ENCODE data around the gene MBD5.
"Not testable (repeated sequence)": the region's sequence is repeated elsewhere in the genome, so short reads cannot be mapped to it uniquely, and the experiment has no call there.

MBD5 gene

GRCh38 chr2:148021059-148021861, at the start of gene MBD5:
TSS of gene MBD5 (plus strand) at chr2:148021091.
- peak; percentile 61 for DNase-seq

GRCh38 chr2:147976102-147976501, 44.8 kb upstream of the MBD5 start:
- no peak for DNase-seq

- DNase-seq = no peak
Observed at GRCh38 chr2:147977679-147978078, 43.2 kb upstream of the MBD5 start.

- no peak for DNase-seq
Observed at GRCh38 chr2:147980940-147981528, 39.9 kb upstream of the MBD5 start.

- DNase-seq = no peak
Observed at GRCh38 chr2:147989102-147989501, 31.8 kb upstream of the MBD5 start.

GRCh38 chr2:147989809-147990403, 31.0 kb upstream of the MBD5 start:
- DNase-seq = peak; percentile 19

GRCh38 chr2:147994965-147995364, 25.9 kb upstream of the MBD5 start:
- DNase-seq = not testable (repeated sequence)

- DNase-seq = no peak
Observed at GRCh38 chr2:147996828-147997227, 24.1 kb upstream of the MBD5 start.

GRCh38 chr2:147998203-147998602, 22.7 kb upstream of the MBD5 start:
- DNase-seq = no peak

- DNase-seq = no peak
Observed at GRCh38 chr2:147999126-147999525, 21.8 kb upstream of the MBD5 start.

GRCh38 chr2:148000095-148000494, 20.8 kb upstream of the MBD5 start:
- DNase-seq = no peak

- DNase-seq = not testable (repeated sequence)
Observed at GRCh38 chr2:148002420-148002819, 18.5 kb upstream of the MBD5 start.

GRCh38 chr2:148006249-148007007, 14.5 kb upstream of the MBD5 start:
- no peak for DNase-seq

GRCh38 chr2:148007219-148007900, 13.5 kb upstream of the MBD5 start:
- DNase-seq = no peak

- DNase-seq = not testable (repeated sequence)
Observed at GRCh38 chr2:148008411-148008810, 12.5 kb upstream of the MBD5 start.

GRCh38 chr2:148013876-148014275, 7.0 kb upstream of the MBD5 start:
- DNase-seq = no peak

GRCh38 chr2:148014616-148015015, 6.3 kb upstream of the MBD5 start:
- no peak for DNase-seq

- peak; percentile 98 for DNase-seq
Observed at GRCh38 chr2:148020111-148021058, 506 bp upstream of the MBD5 start, which contains the start of gene ORC4. TSS of gene ORC4 (minus strand) at chr2:148020737. CDS start at chr2:147975958, 44,779 bp downstream.

- no peak for DNase-seq
Observed at GRCh38 chr2:148021886-148022285, 995 bp downstream of the MBD5 start.

GRCh38 chr2:148022351-148022750, 1.5 kb downstream of the MBD5 start:
- DNase-seq = no peak

- no peak for DNase-seq
Observed at GRCh38 chr2:148022882-148023281, 2.0 kb downstream of the MBD5 start.
